ENCODE measurements around the gene BACH2. TPM values are rescaled to one million over a fixed set of nuclear protein-coding genes. Genes with fewer than 3 reads are reported as not detected.

The BACH2 gene
- polyA plus RNA-seq, 1 of the 3 experiments (the other 2 are of a cell fraction): 0.46 TPM

- no peaks in the 10 kb centered on the region for H3K27me3 ChIP-seq (ENCODE audit: insufficient read depth)
- TF ChIP-seq SIN3A (IDR thresholded peaks at IDR 0.05; ENCODE audit: borderline replicate concordance, low read depth, low read length) (no peak), POLR2AphosphoS5 (IDR thresholded peaks at IDR 0.05; ENCODE audit: low read depth, low read length) (no peak), ELF1 (IDR thresholded peaks at IDR 0.05) (no peak), CTCF (IDR thresholded peaks at IDR 0.05) (no peak), EZH2phosphoT487 (IDR thresholded peaks at IDR 0.05; ENCODE audit: borderline replicate concordance, low read depth) (no peak), USF2 (IDR thresholded peaks at IDR 0.05; ENCODE audit: borderline replicate concordance, low read depth, low read length) (no peak)
- H3K9ac ChIP-seq: no peak overlapping the region
- no peak overlapping the region for H2AFZ ChIP-seq (ENCODE audit: low read depth)
- 76% methylated on average over 2 of the region's 2 CpGs for WGBS (ENCODE audit: low lambda C conversion rate)
- no peaks in the 10 kb centered on the region for H4K20me1 ChIP-seq (ENCODE audit: insufficient read depth)
- POLR2A ChIA-PET: no interaction called here
- no peaks in the 10 kb centered on the region for H3K9me2 ChIP-seq
- DNase-seq: no peak
- H3K27ac ChIP-seq (ENCODE audit: low read depth in 2 of 2, low read length in 1 of 2): no peak overlapping the region
- H3K79me2 ChIP-seq (ENCODE audit: insufficient read depth): no peaks in the 10 kb centered on the region
- H3K4me2 ChIP-seq: no peak overlapping the region
- H3K36me3 ChIP-seq (replicated peaks in 1 of 2; ENCODE audit: control insufficient read depth in 1 of 2, insufficient read depth in 2 of 2, low read length in 1 of 2): no peaks in the 10 kb centered on the region
- H3K4me3 ChIP-seq (ENCODE audit: low read depth in 2 of 2, low read length in 1 of 2): no peak overlapping the region
- H3K4me1 ChIP-seq (ENCODE audit: control insufficient read depth in 1 of 2, insufficient read depth in 2 of 2, low read depth in 1 of 2, low read length in 1 of 2): peaks cover 2 to 7% of the 10 kb centered on the region in 2 experiments; a peak in 2 of 4 replicates
- CTCF ChIA-PET: no interaction called here
- no peaks in the 10 kb centered on the region for H3K9me3 ChIP-seq
- no peaks in the 10 kb centered on the region for H3F3A ChIP-seq (replicated peaks; ENCODE audit: insufficient read depth)
Observed at GRCh38 chr6:89925826-89926225, 370.8 kb downstream of the BACH2 start.

GRCh38 chr6:89924231-89924630, 372.4 kb downstream of the BACH2 start:
- WGBS (ENCODE audit: low lambda C conversion rate): 58% methylated on average over 5 of the region's 5 CpGs
- Histone ChIP-seq H3K27ac (ENCODE audit: low read depth in 2 of 2, low read length in 1 of 2) (no peak overlapping the region), H3F3A (replicated peaks; ENCODE audit: insufficient read depth) (no peaks in the 10 kb centered on the region), H3K27me3 (ENCODE audit: insufficient read depth) (no peaks in the 10 kb centered on the region), H4K20me1 (ENCODE audit: insufficient read depth) (no peaks in the 10 kb centered on the region), H2AFZ (ENCODE audit: low read depth) (no peak overlapping the region), H3K79me2 (ENCODE audit: insufficient read depth) (no peaks in the 10 kb centered on the region), H3K4me1 (ENCODE audit: control insufficient read depth in 1 of 2, insufficient read depth in 2 of 2, low read depth in 1 of 2, low read length in 1 of 2) (peaks cover 0 to 5% of the 10 kb centered on the region in 2 experiments; a peak in 1 of 4 replicates), H3K4me3 (ENCODE audit: low read depth in 2 of 2, low read length in 1 of 2) (no peak overlapping the region), H3K9ac (no peak overlapping the region), H3K9me2 (no peaks in the 10 kb centered on the region), H3K36me3 (replicated peaks in 1 of 2; ENCODE audit: control insufficient read depth in 1 of 2, insufficient read depth in 2 of 2, low read length in 1 of 2) (no peaks in the 10 kb centered on the region), H3K9me3 (no peaks in the 10 kb centered on the region), H3K4me2 (no peak overlapping the region)
- POLR2A ChIA-PET: no interaction called here
- CTCF ChIA-PET: interaction anchor here (1.4 to 1.8 kb wide), 2 partner anchors 16 to 555 kb away, joined by 5 to 6 read pairs; no protein-coding TSS in a partner anchor
- no peak for DNase-seq
- TF ChIP-seq ELF1 (IDR thresholded peaks at IDR 0.05) (no peak), IRF3 (IDR thresholded peaks at IDR 0.05; ENCODE audit: low read depth, low read length) (no peak), SIN3A (IDR thresholded peaks at IDR 0.05; ENCODE audit: borderline replicate concordance, low read depth, low read length) (no peak), USF2 (IDR thresholded peaks at IDR 0.05; ENCODE audit: borderline replicate concordance, low read depth, low read length) (no peak), RAD21 (IDR thresholded peaks at IDR 0.05; ENCODE audit: low read length) (no peak), CTCF (IDR thresholded peaks at IDR 0.05) (no peak), TEAD4 (IDR thresholded peaks at IDR 0.05; ENCODE audit: borderline replicate concordance, insufficient read depth) (no peak), USF1 (IDR thresholded peaks at IDR 0.05; ENCODE audit: borderline replicate concordance, low read depth) (no peak), SMC3 (IDR thresholded peaks at IDR 0.05; ENCODE audit: low read depth, low read length) (no peak), NFIC (IDR thresholded peaks at IDR 0.05; ENCODE audit: borderline replicate concordance) (no peak), RXRA (IDR thresholded peaks at IDR 0.05; ENCODE audit: borderline replicate concordance, low read depth) (no peak), FOSL2 (IDR thresholded peaks at IDR 0.05; ENCODE audit: borderline replicate concordance, low read depth) (no peak), RCOR1 (IDR thresholded peaks at IDR 0.05; ENCODE audit: low read length) (no peak), GATA2 (CRISPR knock-in tag; IDR thresholded peaks at IDR 0.05) (no peak)

All from SK-N-SH (cell line).